K562 (cell line): ENCODE data around the gene NR1H3. TPM values are rescaled to one million over a fixed set of nuclear protein-coding genes. Genes with fewer than 3 reads are reported as not detected.
A peak's percentile ranks its signal among the peaks of the same experiment; 100 is the strongest.

ENCODE experiments used
- GTF2F1 ChIP-seq: IDR thresholded peaks from 2 replicates; pipeline ENCODE4 v1.6.1; 2011; ENCODE audit warnings: low read depth, low read length, improper control_type of control experiment
- NFIC ChIP-seq: fragments of 450-650 bp; IDR thresholded peaks from 2 replicates; pipeline ENCODE4 v1.6.1; 2017; ENCODE audit warnings: mild to moderate bottlenecking, inconsistent platforms
- OTX1 ChIP-seq: fragments of 450-650 bp; formaldehyde crosslinking; IDR thresholded peaks from 2 replicates; pipeline ENCODE4 v1.4.0; 2022; ENCODE audit warnings: mild to moderate bottlenecking
- RBM14 ChIP-seq: fragments of 200-400 bp; formaldehyde crosslinking; IDR thresholded peaks from 2 replicates; pipeline ENCODE4 v1.6.1; 2018; ENCODE audit warnings: low read depth, mild to moderate bottlenecking, low read length, moderate library complexity, borderline replicate concordance; ENCODE audit not compliant: insufficient read depth
- TAF1 ChIP-seq: IDR thresholded peaks from 2 replicates; pipeline ENCODE4 v1.6.1; 2011; ENCODE audit warnings: mild to moderate bottlenecking, low read length, moderate library complexity; ENCODE audit not compliant: insufficient read depth, control insufficient read depth, severe bottlenecking; ENCODE audit errors: extremely low read depth
- ZNF165 ChIP-seq: fragments of 250-450 bp; sonication (Bioruptor Pico); IDR thresholded peaks from 2 replicates; pipeline ENCODE4 v1.4.0; 2020; ENCODE audit warnings: borderline replicate concordance
- ZNF551 ChIP-seq: fragments of 250-450 bp; sonication (Bioruptor Pico); IDR thresholded peaks from 2 replicates; pipeline ENCODE4 v1.5.0; 2021; ENCODE audit warnings: mild to moderate bottlenecking, moderate library complexity
- polyA plus RNA-seq, 8 experiments: library from polyadenylated mRNA; depleted of rRNA in 4 of 8; stranded (reverse) in 5 of 8; unstranded in 3 of 8; fragments of >200 nt; fragmentation: Nextera tagmentation in 2 of 8; fragmentation: Illumina TruSeq in 1 of 8; extraction: Ambion mirVana in 2 of 8; extraction: Trizol in 1 of 8; gene quantifications; 2 replicates each; pipeline versions ENCODE4 v1.2.1 to v1.2.3, GENCODE V29; 2011 to 2014; ENCODE audit warnings: inconsistent platforms in 1 of 8, missing spikeins in 1 of 8
- total RNA-seq, 7 experiments: library from RNA; depleted of rRNA in 6 of 7; stranded (reverse); fragments of >200 nt in 6 of 7; fragmentation: Illumina TruSeq in 2 of 7; extraction: Trizol in 2 of 7; gene quantifications; 2 replicates each; pipeline versions ENCODE4 v1.2.1 to v1.2.3, GENCODE V29; 2011 to 2021; ENCODE audit warnings: low replicate concordance in 1 of 7
- TF ChIP-seq, protein P1 (sequence below): sonication (generic); formaldehyde crosslinking; IDR thresholded peaks from 2 replicates; pipeline ENCODE4 v1.8.1; 2023; ENCODE audit warnings: mild to moderate bottlenecking, missing genetic modification reagents
- TF ChIP-seq, protein P2 (sequence below), 2 experiments: fragments of 450-650 bp; IDR thresholded peaks; 2 replicates each; pipeline ENCODE4 v1.6.1; 2016; ENCODE audit warnings: mild to moderate bottlenecking in 2 of 2, borderline replicate concordance in 1 of 2, low read depth in 1 of 2, moderate library complexity in 1 of 2
- TF ChIP-seq, protein P3 (sequence below): sonication (generic); formaldehyde crosslinking; IDR thresholded peaks from 2 replicates; pipeline ENCODE4 v1.9.0; 2022; ENCODE audit warnings: mild to moderate bottlenecking, missing genetic modification reagents
- TF ChIP-seq, protein P4 (sequence below): fragments of 450-650 bp; formaldehyde crosslinking; conservative IDR thresholded peaks from 2 replicates; pipeline ENCODE4 v1.4.0; 2022; ENCODE audit warnings: mild to moderate bottlenecking, missing genetic modification characterization
- TF ChIP-seq, protein P5 (sequence below), 2 experiments: fragments of 200-800 bp in 1 of 2; sonication (Bioruptor generic) in 1 of 2; sonication (generic) in 1 of 2; formaldehyde crosslinking in 1 of 2; IDR thresholded peaks in 1 of 2; conservative IDR thresholded peaks in 1 of 2; 2 replicates each; pipeline versions ENCODE4 v1.5.0 to v1.6.1; 2016 to 2020; ENCODE audit warnings: missing compliant biosample characterization in 1 of 2, missing genetic modification characterization in 1 of 2, missing genetic modification reagents in 1 of 2

Gene NR1H3
- total and polyA plus RNA-seq, 9 of the 15 experiments (the other 6 are each of a cell fraction or from before 2014, with no cell fraction given), result 8.2 to 26.0 (median 11.9) TPM

DNA sequence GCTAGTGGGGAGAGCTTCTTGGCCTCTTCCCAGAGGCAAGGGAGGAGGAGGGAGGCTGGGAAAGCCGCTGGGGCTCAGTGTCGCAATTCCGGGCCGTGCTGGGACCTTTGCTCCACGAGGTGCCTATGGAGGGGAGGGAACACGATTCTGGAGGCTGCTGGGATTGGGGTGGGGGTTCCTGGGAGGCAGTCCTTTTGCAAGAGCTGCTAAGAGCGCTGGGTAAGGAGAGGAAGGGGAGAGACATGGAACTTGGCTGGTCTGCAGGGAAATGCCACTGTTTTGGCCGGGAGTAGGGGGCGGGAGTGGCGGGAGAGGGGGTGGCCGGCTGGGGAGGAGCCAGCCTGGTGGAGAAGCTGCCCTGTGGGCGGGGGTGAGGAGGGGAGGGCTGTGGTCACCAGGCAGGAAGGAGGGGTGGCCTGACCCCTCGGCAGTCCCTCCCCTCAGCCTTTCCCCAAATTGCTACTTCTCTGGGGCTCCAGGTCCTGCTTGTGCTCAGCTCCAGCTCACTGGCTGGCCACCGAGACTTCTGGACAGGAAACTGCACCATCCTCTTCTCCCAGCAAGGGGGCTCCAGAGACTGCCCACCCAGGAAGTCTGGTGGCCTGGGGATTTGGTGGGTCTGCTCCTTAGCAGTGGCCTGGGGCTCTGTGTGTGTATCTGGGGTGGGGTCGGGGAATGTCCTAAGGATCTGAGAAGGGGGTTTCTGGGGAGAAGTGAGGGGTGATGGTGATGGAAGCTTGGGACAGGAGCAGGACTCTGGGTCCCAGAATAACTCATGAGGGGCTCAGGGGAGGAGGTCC, at the start of gene NR1H3 (continued):
- TF ChIP-seq, protein P1, sequence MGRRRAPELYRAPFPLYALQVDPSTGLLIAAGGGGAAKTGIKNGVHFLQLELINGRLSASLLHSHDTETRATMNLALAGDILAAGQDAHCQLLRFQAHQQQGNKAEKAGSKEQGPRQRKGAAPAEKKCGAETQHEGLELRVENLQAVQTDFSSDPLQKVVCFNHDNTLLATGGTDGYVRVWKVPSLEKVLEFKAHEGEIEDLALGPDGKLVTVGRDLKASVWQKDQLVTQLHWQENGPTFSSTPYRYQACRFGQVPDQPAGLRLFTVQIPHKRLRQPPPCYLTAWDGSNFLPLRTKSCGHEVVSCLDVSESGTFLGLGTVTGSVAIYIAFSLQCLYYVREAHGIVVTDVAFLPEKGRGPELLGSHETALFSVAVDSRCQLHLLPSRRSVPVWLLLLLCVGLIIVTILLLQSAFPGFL (CRISPR knock-in tag), result no peak
- TF ChIP-seq RBM14 (no peak), GTF2F1 (no peak), OTX1 (peak; percentile 65; the same call in 1 of the 2 replicates), ZNF551 (CRISPR knock-in tag) (no peak), TAF1 (peak; percentile 27), ZNF165 (CRISPR knock-in tag) (no peak), NFIC (peak; percentile 81)
- TF ChIP-seq, protein P2, sequence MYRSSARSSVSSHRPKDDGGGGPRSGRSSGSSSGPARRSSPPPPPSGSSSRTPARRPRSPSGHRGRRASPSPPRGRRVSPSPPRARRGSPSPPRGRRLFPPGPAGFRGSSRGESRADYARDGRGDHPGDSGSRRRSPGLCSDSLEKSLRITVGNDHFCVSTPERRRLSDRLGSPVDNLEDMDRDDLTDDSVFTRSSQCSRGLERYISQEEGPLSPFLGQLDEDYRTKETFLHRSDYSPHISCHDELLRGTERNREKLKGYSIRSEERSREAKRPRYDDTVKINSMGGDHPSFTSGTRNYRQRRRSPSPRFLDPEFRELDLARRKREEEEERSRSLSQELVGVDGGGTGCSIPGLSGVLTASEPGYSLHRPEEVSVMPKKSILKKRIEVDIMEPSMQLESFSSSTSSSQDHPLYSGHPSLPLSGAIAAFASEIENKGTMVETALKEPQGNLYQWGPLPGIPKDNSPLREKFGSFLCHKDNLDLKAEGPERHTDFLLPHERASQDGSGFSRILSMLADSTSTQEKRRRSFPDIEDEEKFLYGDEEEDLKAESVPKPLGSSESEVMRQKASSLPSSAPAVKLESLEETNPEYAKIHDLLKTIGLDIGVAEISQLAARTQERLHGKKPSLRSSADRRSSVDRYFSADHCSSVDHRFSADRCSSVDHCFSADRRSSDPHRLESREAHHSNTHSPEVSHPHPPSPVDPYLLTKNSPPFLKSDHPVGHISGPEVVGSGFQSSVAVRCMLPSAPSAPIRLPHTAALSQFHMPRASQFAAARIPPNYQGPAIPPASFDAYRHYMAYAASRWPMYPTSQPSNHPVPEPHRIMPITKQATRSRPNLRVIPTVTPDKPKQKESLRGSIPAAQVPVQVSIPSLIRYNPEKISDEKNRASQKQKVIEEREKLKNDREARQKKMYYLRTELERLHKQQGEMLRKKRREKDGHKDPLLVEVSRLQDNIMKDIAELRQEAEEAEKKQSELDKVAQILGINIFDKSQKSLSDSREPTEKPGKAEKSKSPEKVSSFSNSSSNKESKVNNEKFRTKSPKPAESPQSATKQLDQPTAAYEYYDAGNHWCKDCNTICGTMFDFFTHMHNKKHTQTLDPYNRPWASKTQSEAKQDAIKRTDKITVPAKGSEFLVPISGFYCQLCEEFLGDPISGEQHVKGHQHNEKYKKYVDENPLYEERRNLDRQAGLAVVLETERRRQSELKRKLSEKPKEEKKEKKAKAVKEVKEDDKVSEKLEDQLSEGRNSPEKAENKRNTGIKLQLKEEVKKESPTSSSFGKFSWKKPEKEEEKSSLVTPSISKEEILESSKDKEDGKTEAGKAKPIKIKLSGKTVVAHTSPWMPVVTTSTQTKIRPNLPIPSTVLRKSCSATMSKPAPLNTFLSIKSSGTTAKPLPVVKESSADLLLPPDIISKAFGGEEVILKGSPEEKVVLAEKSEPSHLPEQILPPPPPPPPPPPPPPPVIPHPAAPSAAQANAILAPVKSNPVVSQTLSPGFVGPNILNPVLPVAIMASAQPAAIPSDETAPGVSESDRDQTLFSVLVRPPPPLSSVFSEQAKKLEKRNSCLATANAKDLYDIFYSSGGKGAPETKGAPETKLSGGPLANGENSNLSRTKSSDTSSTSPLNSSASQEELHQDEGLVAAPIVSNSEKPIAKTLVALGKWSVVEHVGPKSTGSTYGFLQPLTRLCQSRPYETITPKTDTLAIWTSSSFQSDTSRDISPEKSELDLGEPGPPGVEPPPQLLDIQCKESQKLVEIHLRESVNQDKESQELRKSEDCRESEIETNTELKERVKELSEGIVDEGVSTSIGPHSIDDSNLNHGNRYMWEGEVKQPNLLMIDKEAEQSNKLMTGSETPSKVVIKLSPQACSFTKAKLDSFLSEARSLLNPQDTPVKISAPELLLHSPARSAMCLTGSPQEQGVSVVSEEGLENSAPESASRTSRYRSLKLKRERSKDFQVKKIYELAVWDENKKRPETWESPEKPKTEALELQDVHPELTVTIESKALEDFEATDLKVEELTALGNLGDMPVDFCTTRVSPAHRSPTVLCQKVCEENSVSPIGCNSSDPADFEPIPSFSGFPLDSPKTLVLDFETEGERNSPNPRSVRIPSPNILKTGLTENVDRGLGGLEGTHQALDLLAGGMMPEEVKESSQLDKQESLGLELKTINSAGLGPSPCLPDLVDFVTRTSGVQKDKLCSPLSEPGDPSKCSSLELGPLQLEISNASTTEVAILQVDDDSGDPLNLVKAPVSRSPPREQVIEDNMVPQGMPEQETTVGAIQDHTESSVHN (IDR thresholded peaks at IDR 0.05; ENCODE audit: borderline replicate concordance in 1 of 2, low read depth in 1 of 2), result no peak
- TF ChIP-seq, protein P3, sequence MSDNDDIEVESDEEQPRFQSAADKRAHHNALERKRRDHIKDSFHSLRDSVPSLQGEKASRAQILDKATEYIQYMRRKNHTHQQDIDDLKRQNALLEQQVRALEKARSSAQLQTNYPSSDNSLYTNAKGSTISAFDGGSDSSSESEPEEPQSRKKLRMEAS, result 0 out of 2 replicates have a peak, but pooled peaks have one; percentile 51
- TF ChIP-seq, protein P4, sequence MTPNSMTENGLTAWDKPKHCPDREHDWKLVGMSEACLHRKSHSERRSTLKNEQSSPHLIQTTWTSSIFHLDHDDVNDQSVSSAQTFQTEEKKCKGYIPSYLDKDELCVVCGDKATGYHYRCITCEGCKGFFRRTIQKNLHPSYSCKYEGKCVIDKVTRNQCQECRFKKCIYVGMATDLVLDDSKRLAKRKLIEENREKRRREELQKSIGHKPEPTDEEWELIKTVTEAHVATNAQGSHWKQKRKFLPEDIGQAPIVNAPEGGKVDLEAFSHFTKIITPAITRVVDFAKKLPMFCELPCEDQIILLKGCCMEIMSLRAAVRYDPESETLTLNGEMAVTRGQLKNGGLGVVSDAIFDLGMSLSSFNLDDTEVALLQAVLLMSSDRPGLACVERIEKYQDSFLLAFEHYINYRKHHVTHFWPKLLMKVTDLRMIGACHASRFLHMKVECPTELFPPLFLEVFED, result no peak
- TF ChIP-seq, protein P5, sequence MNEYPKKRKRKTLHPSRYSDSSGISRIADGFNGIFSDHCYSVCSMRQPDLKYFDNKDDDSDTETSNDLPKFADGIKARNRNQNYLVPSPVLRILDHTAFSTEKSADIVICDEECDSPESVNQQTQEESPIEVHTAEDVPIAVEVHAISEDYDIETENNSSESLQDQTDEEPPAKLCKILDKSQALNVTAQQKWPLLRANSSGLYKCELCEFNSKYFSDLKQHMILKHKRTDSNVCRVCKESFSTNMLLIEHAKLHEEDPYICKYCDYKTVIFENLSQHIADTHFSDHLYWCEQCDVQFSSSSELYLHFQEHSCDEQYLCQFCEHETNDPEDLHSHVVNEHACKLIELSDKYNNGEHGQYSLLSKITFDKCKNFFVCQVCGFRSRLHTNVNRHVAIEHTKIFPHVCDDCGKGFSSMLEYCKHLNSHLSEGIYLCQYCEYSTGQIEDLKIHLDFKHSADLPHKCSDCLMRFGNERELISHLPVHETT (CRISPR knock-in tag; conservative IDR thresholded peaks at IDR 0.05 in 1 of 2, IDR thresholded peaks at IDR 0.05 in 1 of 2), result no peak
